Measurements from ENCODE around the gene RNF40. TPM values are rescaled to one million over a fixed set of nuclear protein-coding genes. Genes with fewer than 3 reads are reported as not detected.

RNF40 gene
- total RNA-seq, 1 donor from 2014 or later, result 124 TPM

GRCh38 chr16:30744183-30744582, 17.9 kb upstream of the RNF40 start:
- Mint-ChIP-seq H3K36me3 (peaks cover 19% of the 10 kb centered on the region), H3K4me3 (no peak overlapping the region), H3K4me1 (peaks cover 29% of the 10 kb centered on the region), H3K9me3 (no peaks in the 10 kb centered on the region), H3K27me3 (ENCODE audit: low read depth) (no peaks in the 10 kb centered on the region), H3K27ac (no peak overlapping the region)
- DNase-seq (ENCODE audit: low spot score in 2 of 2, unreplicated experiment in 2 of 2), result no peak
- no peak for TF ChIP-seq CTCF (IDR thresholded peaks at IDR 0.05; ENCODE audit: unreplicated experiment)

- Mint-ChIP-seq H3K9me3 (no peaks in the 10 kb centered on the region), H3K27me3 (ENCODE audit: low read depth) (no peaks in the 10 kb centered on the region), H3K4me1 (peaks cover 28% of the 10 kb centered on the region), H3K36me3 (peaks cover 22% of the 10 kb centered on the region), H3K4me3 (no peak overlapping the region), H3K27ac (no peak overlapping the region)
- TF ChIP-seq CTCF (IDR thresholded peaks at IDR 0.05; ENCODE audit: unreplicated experiment), result no peak
- no peak for DNase-seq (ENCODE audit: low spot score in 2 of 2, unreplicated experiment in 2 of 2)
Measured at GRCh38 chr16:30745082-30745481, 17.0 kb upstream of the RNF40 start.

- no peak overlapping the region for H3K4me3 Mint-ChIP-seq
- no peak overlapping the region for H3K27ac Mint-ChIP-seq
- H3K4me1 Mint-ChIP-seq, result peaks cover 13% of the 10 kb centered on the region
- no peak for TF ChIP-seq CTCF (IDR thresholded peaks at IDR 0.05; ENCODE audit: unreplicated experiment)
- DNase-seq (ENCODE audit: low spot score in 2 of 2, unreplicated experiment in 2 of 2), result no peak
- no peaks in the 10 kb centered on the region for H3K27me3 Mint-ChIP-seq (ENCODE audit: low read depth)
- H3K36me3 Mint-ChIP-seq, result peaks cover 25% of the 10 kb centered on the region
- no peaks in the 10 kb centered on the region for H3K9me3 Mint-ChIP-seq
Measured at GRCh38 chr16:30746638-30747175, 15.4 kb upstream of the RNF40 start.

GRCh38 chr16:30747331-30747730, 14.8 kb upstream of the RNF40 start:
- no peaks in the 10 kb centered on the region for H3K9me3 Mint-ChIP-seq
- no peaks in the 10 kb centered on the region for H3K27me3 Mint-ChIP-seq (ENCODE audit: low read depth)
- H3K36me3 Mint-ChIP-seq, result peaks cover 20% of the 10 kb centered on the region
- H3K4me3 Mint-ChIP-seq, result peak overlapping the region; percentile 91
- no peak for TF ChIP-seq CTCF (IDR thresholded peaks at IDR 0.05; ENCODE audit: unreplicated experiment)
- H3K4me1 Mint-ChIP-seq, result peaks cover 7% of the 10 kb centered on the region
- no peak for DNase-seq (ENCODE audit: low spot score in 2 of 2, unreplicated experiment in 2 of 2)
- peak overlapping the region; percentile 83 for H3K27ac Mint-ChIP-seq

- Mint-ChIP-seq H3K36me3 (peaks cover 20% of the 10 kb centered on the region), H3K9me3 (no peaks in the 10 kb centered on the region), H3K4me1 (peaks cover 7% of the 10 kb centered on the region), H3K27ac (peak within 1 kb of the TSS; percentile 86), H3K4me3 (peak within 1 kb of the TSS; percentile 91), H3K27me3 (ENCODE audit: low read depth) (no peaks in the 10 kb centered on the region)
- peak; percentile 96 for DNase-seq (ENCODE audit: low spot score in 2 of 2, unreplicated experiment in 2 of 2)
- TF ChIP-seq CTCF (IDR thresholded peaks at IDR 0.05; ENCODE audit: unreplicated experiment), result no peak
Measured at GRCh38 chr16:30747799-30748633, 14.1 kb upstream of the RNF40 start, which contains the start of gene PHKG2. Gene PHKG2, plus strand, starts transcription at chr16:30748425. Its CDS starts 396 bp downstream, at chr16:30748821.

Measured in mesothelial cell of epicardium (in vitro differentiated cells).